HepG2 (cell line): ENCODE measurements around the gene CKS1B. TPM values are rescaled to one million over a fixed set of nuclear protein-coding genes. Genes with fewer than 3 reads are reported as not detected.

ENCODE experiments used
- CEBPG ChIP-seq: IDR thresholded peaks from 2 replicates; pipeline ENCODE4 v1.6.1; 2016
- HNF1A ChIP-seq, 2 experiments: sonication (generic) in 1 of 2; formaldehyde crosslinking in 1 of 2; IDR thresholded peaks; 2 replicates each; pipeline versions ENCODE4 v1.4.0 to v1.6.1; 2016 to 2020; ENCODE audit warnings: borderline replicate concordance in 1 of 2, low read depth in 1 of 2, mild to moderate bottlenecking in 1 of 2, missing genetic modification reagents in 1 of 2
- MAFF ChIP-seq: IDR thresholded peaks from 2 replicates; pipeline ENCODE4 v1.6.1; 2011; ENCODE audit warnings: low read depth, low read length, improper control_type of control experiment
- NBN ChIP-seq: fragments of 450-650 bp; conservative IDR thresholded peaks from 2 replicates; pipeline ENCODE4 v1.6.1; 2017
- THAP11 ChIP-seq: IDR thresholded peaks from 2 replicates; pipeline ENCODE4 v1.6.1; 2016; ENCODE audit warnings: missing biosample characterization, missing genetic modification reagents
- ZNF383 ChIP-seq: sonication (generic); formaldehyde crosslinking; IDR thresholded peaks from 2 replicates; pipeline ENCODE4 v1.4.0; 2020; ENCODE audit warnings: missing genetic modification reagents, mild to moderate bottlenecking, borderline replicate concordance
- ZNF407 ChIP-seq: sonication (generic); formaldehyde crosslinking; IDR thresholded peaks from one replicate; pipeline ENCODE4 v1.5.1; 2020; ENCODE audit warnings: mild to moderate bottlenecking, missing genetic modification reagents; ENCODE audit errors: not compliant biosample characterization
- polyA plus RNA-seq, 8 experiments: library from polyadenylated mRNA; depleted of rRNA in 3 of 8; stranded (reverse) in 7 of 8; unstranded in 1 of 8; fragments of >200 nt; fragmentation: Illumina TruSeq in 4 of 8; extraction: Trizol in 4 of 8; gene quantifications; 2 replicates each; pipeline versions ENCODE4 v1.2.1 to v1.2.3, GENCODE V29; 2011 to 2016; ENCODE audit warnings: low read depth in 4 of 8, missing spikeins in 1 of 8, mixed read lengths in 1 of 8; ENCODE audit not compliant: insufficient read depth in 1 of 8
- total RNA-seq, 5 experiments: library from RNA; depleted of rRNA; stranded (reverse); fragments of >200 nt; fragmentation: Illumina TruSeq; extraction: Trizol; gene quantifications; 2 replicates each; pipeline ENCODE4 v1.2.3, GENCODE V29; 2016; ENCODE audit warnings: low read depth in 1 of 5
- TF ChIP-seq, protein P1 (sequence below): sonication (generic); formaldehyde crosslinking; IDR thresholded peaks from 2 replicates; pipeline ENCODE4 v1.5.0; 2020; ENCODE audit warnings: missing genetic modification reagents, mild to moderate bottlenecking, borderline replicate concordance
- TF ChIP-seq, protein P2 (sequence below): sonication (generic); formaldehyde crosslinking; IDR thresholded peaks from 2 replicates; pipeline ENCODE4 v1.4.0; 2020; ENCODE audit warnings: missing genetic modification reagents

CKS1B gene
- total and polyA plus RNA-seq, 2 of the 13 experiments (the other 11 are each of a cell fraction or from before 2014, with no cell fraction given) = 217 to 222 TPM

GRCh38 chr1:154961207-154962155 is 13.0 kb upstream of the CKS1B start, which contains the start of gene PYGO2 (continued):
- TF ChIP-seq CEBPG (CRISPR knock-in tag) (no peak), HNF1A (IDR thresholded peaks at IDR 0.05; ENCODE audit: low read depth) (no peak), HNF1A (CRISPR knock-in tag; IDR thresholded peaks at IDR 0.05; ENCODE audit: borderline replicate concordance) (peak; percentile 44; the same call in 1 of the 2 replicates), ZNF383 (CRISPR knock-in tag) (no peak), ZNF407 (CRISPR knock-in tag) (no peak), MAFF (no peak), NBN (no peak), THAP11 (peak; percentile 84)
- TF ChIP-seq, protein P1, sequence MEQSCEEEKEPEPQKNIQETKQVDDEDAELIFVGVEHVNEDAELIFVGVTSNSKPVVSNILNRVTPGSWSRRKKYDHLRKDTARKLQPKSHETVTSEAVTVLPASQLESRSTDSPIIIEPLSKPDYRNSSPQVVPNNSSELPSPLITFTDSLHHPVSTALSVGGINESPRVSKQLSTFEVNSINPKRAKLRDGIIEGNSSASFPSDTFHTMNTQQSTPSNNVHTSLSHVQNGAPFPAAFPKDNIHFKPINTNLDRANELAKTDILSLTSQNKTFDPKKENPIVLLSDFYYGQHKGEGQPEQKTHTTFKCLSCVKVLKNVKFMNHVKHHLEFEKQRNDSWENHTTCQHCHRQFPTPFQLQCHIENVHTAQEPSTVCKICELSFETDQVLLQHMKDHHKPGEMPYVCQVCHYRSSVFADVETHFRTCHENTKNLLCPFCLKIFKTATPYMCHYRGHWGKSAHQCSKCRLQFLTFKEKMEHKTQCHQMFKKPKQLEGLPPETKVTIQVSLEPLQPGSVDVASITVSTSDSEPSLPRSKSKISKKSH = peak; percentile 71; the same call in 1 of the 2 replicates
- TF ChIP-seq, protein P2, sequence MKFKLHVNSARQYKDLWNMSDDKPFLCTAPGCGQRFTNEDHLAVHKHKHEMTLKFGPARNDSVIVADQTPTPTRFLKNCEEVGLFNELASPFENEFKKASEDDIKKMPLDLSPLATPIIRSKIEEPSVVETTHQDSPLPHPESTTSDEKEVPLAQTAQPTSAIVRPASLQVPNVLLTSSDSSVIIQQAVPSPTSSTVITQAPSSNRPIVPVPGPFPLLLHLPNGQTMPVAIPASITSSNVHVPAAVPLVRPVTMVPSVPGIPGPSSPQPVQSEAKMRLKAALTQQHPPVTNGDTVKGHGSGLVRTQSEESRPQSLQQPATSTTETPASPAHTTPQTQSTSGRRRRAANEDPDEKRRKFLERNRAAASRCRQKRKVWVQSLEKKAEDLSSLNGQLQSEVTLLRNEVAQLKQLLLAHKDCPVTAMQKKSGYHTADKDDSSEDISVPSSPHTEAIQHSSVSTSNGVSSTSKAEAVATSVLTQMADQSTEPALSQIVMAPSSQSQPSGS (CRISPR knock-in tag) = no peak; the same call in 1 of the 2 replicates
